ENCODE data around the gene HIBADH.

The HIBADH gene

GRCh38 chr7:27478556-27478955 is 184.1 kb downstream of the HIBADH start:
- DNase-seq = no peak

- DNase-seq = no peak
Observed at GRCh38 chr7:27478084-27478483, 184.6 kb downstream of the HIBADH start.

- DNase-seq = no peak
Observed at GRCh38 chr7:27476493-27476892, 186.2 kb downstream of the HIBADH start.
